HepG2 (cell line): Measurements from ENCODE around the gene ABCB9. TPM values are rescaled to one million over a fixed set of nuclear protein-coding genes. Genes with fewer than 3 reads are reported as not detected.

Experiments used
- ARHGAP35 ChIP-seq: sonication (generic); formaldehyde crosslinking; IDR thresholded peaks from 2 replicates; pipeline ENCODE4 v1.9.0; 2022; ENCODE audit warnings: mild to moderate bottlenecking, inconsistent platforms, moderate library complexity, missing genetic modification reagents, borderline replicate concordance
- ARID5B ChIP-seq: IDR thresholded peaks from 2 replicates; pipeline ENCODE4 v1.4.0; 2020; ENCODE audit warnings: mild to moderate bottlenecking, missing genetic modification reagents
- BHLHE40 ChIP-seq: IDR thresholded peaks from 2 replicates; pipeline ENCODE4 v1.6.1; 2011; ENCODE audit warnings: low read length, improper control_type of control experiment
- MAX ChIP-seq: IDR thresholded peaks from 2 replicates; pipeline ENCODE4 v1.6.1; 2012; ENCODE audit warnings: inconsistent platforms
- MTF1 ChIP-seq: sonication (generic); formaldehyde crosslinking; IDR thresholded peaks from 2 replicates; pipeline ENCODE4 v1.5.0; 2020; ENCODE audit warnings: missing genetic modification reagents
- NONO ChIP-seq, 2 experiments: fragments of 450-650 bp in 1 of 2; sonication (generic) in 1 of 2; formaldehyde crosslinking in 1 of 2; IDR thresholded peaks in 1 of 2; conservative IDR thresholded peaks in 1 of 2; 2 replicates each; pipeline versions ENCODE4 v1.6.1 to v1.8.0; 2017 to 2022; ENCODE audit warnings: mild to moderate bottlenecking in 1 of 2, missing genetic modification reagents in 1 of 2, moderate library complexity in 1 of 2
- NR2F2 ChIP-seq: IDR thresholded peaks from 2 replicates; pipeline ENCODE4 v1.6.1; 2012; ENCODE audit warnings: low read depth, inconsistent platforms, borderline replicate concordance
- ZNF230 ChIP-seq: sonication (generic); formaldehyde crosslinking; IDR thresholded peaks from 2 replicates; pipeline ENCODE4 v1.4.0; 2020; ENCODE audit warnings: mild to moderate bottlenecking, missing genetic modification reagents
- ZNF557 ChIP-seq: sonication (generic); formaldehyde crosslinking; IDR thresholded peaks from 2 replicates; pipeline ENCODE4 v1.4.0; 2020; ENCODE audit warnings: missing genetic modification reagents
- ZNF7 ChIP-seq: IDR thresholded peaks from 2 replicates; pipeline ENCODE4 v1.6.1; 2016; ENCODE audit warnings: missing biosample characterization, missing genetic modification reagents
- ZNF777 ChIP-seq: sonication (generic); formaldehyde crosslinking; IDR thresholded peaks from 2 replicates; pipeline ENCODE4 v1.4.0; 2020; ENCODE audit warnings: missing genetic modification reagents
- polyA plus RNA-seq, 8 experiments: library from polyadenylated mRNA; depleted of rRNA in 3 of 8; stranded (reverse) in 7 of 8; unstranded in 1 of 8; fragments of >200 nt; fragmentation: Illumina TruSeq in 4 of 8; extraction: Trizol in 4 of 8; gene quantifications; 2 replicates each; pipeline versions ENCODE4 v1.2.1 to v1.2.3, GENCODE V29; 2011 to 2016; ENCODE audit warnings: low read depth in 4 of 8, missing spikeins in 1 of 8, mixed read lengths in 1 of 8; ENCODE audit not compliant: insufficient read depth in 1 of 8
- total RNA-seq, 5 experiments: library from RNA; depleted of rRNA; stranded (reverse); fragments of >200 nt; fragmentation: Illumina TruSeq; extraction: Trizol; gene quantifications; 2 replicates each; pipeline ENCODE4 v1.2.3, GENCODE V29; 2016; ENCODE audit warnings: low read depth in 1 of 5

The ABCB9 gene
- total and polyA plus RNA-seq, 2 of the 13 experiments (the other 11 are each of a cell fraction or from before 2014, with no cell fraction given): 5.1 to 6.0 TPM

GRCh38 chr12:122982963-122983788, 16.9 kb upstream of the ABCB9 start (continued):
- TF ChIP-seq ZNF230 (CRISPR knock-in tag) (no peak), MTF1 (no peak), ZNF777 (CRISPR knock-in tag) (no peak), BHLHE40 (no peak), ZNF7 (CRISPR knock-in tag) (no peak), MAX (no peak), NR2F2 (no peak), ARID5B (no peak), ZNF557 (CRISPR knock-in tag) (no peak), ARHGAP35 (CRISPR knock-in tag) (no peak), NONO (IDR thresholded peaks at IDR 0.05) (no peak), NONO (CRISPR knock-in tag; conservative IDR thresholded peaks at IDR 0.05) (0 out of 2 replicates have a peak, but pooled peaks have one; percentile 43)
- TF ChIP-seq, all 625 proteins: peak for 12
